Loucy (cell line): ENCODE data around the gene DIPK1A.

Source experiments
- H2AFZ ChIP-seq: fragments of 200-600 bp; sonication (generic); 2 replicates; pipeline ENCODE4 v1.6.0; 2016; ENCODE audit warnings: antibody characterized with exemption, mild to moderate bottlenecking, low read length, moderate library complexity
- H3F3A ChIP-seq: fragments of 200-600 bp; 2 replicates; pipeline ENCODE4 v1.6.0; 2016; ENCODE audit warnings: antibody characterized with exemption, low read depth, mild to moderate bottlenecking
- H3K27me3 ChIP-seq: fragments of 200-600 bp; sonication (generic); 2 replicates; pipeline ENCODE4 v1.6.1; 2014; ENCODE audit warnings: low read length, mild to moderate bottlenecking; ENCODE audit not compliant: insufficient read depth, poor library complexity, severe bottlenecking
- H3K36me3 ChIP-seq: fragments of 200-600 bp; sonication (generic); 2 replicates; pipeline ENCODE4 v1.6.1; 2016; ENCODE audit warnings: low read length; ENCODE audit not compliant: insufficient read depth
- H3K4me1 ChIP-seq: fragments of 200-600 bp; sonication (generic); 2 replicates; pipeline ENCODE4 v1.5.1; 2014; ENCODE audit warnings: low read length, mild to moderate bottlenecking; ENCODE audit not compliant: insufficient read depth, poor library complexity, severe bottlenecking
- H3K4me2 ChIP-seq: fragments of 200-600 bp; sonication (generic); 2 replicates; pipeline ENCODE4 v1.6.0; 2014; ENCODE audit warnings: antibody characterized with exemption, low read length, low read depth, mild to moderate bottlenecking; ENCODE audit not compliant: poor library complexity, severe bottlenecking
- H3K4me3 ChIP-seq: fragments of 200-600 bp; sonication (generic); 2 replicates; pipeline ENCODE4 v1.5.1; 2014; ENCODE audit warnings: low read length, mild to moderate bottlenecking, mixed read lengths; ENCODE audit not compliant: poor library complexity, severe bottlenecking
- H3K79me2 ChIP-seq: fragments of 200-600 bp; sonication (generic); 2 replicates; pipeline ENCODE4 v1.6.1; 2014; ENCODE audit warnings: low read length; ENCODE audit not compliant: insufficient read depth
- H3K9ac ChIP-seq: fragments of 200-600 bp; sonication (generic); 2 replicates; pipeline ENCODE4 v1.6.0; 2014; ENCODE audit warnings: mild to moderate bottlenecking, low read depth, low read length, moderate library complexity; ENCODE audit not compliant: poor library complexity, severe bottlenecking
- H3K9me2 ChIP-seq: fragments of 200-600 bp; sonication (generic); replicated peaks from 2 replicates; pipeline ENCODE4 v1.6.1; 2016; ENCODE audit warnings: low read depth, low read length, mixed read lengths
- H3K9me3 ChIP-seq: fragments of 200-600 bp; sonication (generic); 2 replicates; pipeline ENCODE4 v1.6.1; 2014; ENCODE audit warnings: mild to moderate bottlenecking, antibody characterized with exemption, low read length, low read depth; ENCODE audit not compliant: insufficient read depth
- H4K20me1 ChIP-seq: fragments of 200-600 bp; sonication (generic); 2 replicates; pipeline ENCODE4 v1.6.0; 2014; ENCODE audit warnings: antibody characterized with exemption, low read length, mild to moderate bottlenecking; ENCODE audit not compliant: insufficient read depth, poor library complexity, severe bottlenecking
- EZH2phosphoT487 ChIP-seq: fragments of 200-600 bp; IDR thresholded peaks from 2 replicates; pipeline ENCODE4 v1.6.1; 2018; ENCODE audit warnings: antibody characterized with exemption, mild to moderate bottlenecking, moderate library complexity, borderline replicate concordance
- TF ChIP-seq, protein P1 (sequence below): fragments of 200-600 bp; sonication (generic); conservative IDR thresholded peaks from 2 replicates; pipeline ENCODE4 v1.5.1; 2014; ENCODE audit warnings: mild to moderate bottlenecking, antibody characterized with exemption, low read length

The DIPK1A gene

DNA sequence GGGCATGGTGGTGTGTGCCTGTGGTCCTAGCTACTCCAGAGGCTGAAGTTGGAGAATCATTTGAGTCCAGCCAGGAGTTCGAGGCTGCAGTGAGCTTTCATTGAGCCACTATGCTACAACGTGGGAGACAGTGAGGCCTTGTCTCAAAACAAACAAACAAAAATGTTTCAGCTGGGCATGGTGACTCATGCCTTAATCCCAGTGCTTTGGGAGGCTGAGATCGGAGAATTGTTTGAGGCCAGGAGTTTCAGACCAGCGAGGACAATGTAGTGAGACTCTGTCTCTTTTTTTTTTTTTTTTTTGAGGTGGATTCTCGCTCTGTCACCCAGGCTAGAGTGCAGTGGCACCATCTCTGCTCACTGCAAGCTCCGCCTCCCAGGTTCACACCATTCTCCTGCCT lies 134.5 kb downstream of the DIPK1A start:
- Histone ChIP-seq H3K4me2 (no peak overlapping the region), H3K4me1 (no peaks in the 10 kb centered on the region), H3K4me3 (no peak overlapping the region), H3K27me3 (peaks cover under 1% of the 10 kb centered on the region), H3K9ac (no peak overlapping the region), H3F3A (no peaks in the 10 kb centered on the region), H2AFZ (no peak overlapping the region), H3K9me3 (no peaks in the 10 kb centered on the region), H3K9me2 (no peaks in the 10 kb centered on the region), H3K36me3 (no peaks in the 10 kb centered on the region), H3K79me2 (no peaks in the 10 kb centered on the region), H4K20me1 (no peaks in the 10 kb centered on the region)
- TF ChIP-seq, protein P1, sequence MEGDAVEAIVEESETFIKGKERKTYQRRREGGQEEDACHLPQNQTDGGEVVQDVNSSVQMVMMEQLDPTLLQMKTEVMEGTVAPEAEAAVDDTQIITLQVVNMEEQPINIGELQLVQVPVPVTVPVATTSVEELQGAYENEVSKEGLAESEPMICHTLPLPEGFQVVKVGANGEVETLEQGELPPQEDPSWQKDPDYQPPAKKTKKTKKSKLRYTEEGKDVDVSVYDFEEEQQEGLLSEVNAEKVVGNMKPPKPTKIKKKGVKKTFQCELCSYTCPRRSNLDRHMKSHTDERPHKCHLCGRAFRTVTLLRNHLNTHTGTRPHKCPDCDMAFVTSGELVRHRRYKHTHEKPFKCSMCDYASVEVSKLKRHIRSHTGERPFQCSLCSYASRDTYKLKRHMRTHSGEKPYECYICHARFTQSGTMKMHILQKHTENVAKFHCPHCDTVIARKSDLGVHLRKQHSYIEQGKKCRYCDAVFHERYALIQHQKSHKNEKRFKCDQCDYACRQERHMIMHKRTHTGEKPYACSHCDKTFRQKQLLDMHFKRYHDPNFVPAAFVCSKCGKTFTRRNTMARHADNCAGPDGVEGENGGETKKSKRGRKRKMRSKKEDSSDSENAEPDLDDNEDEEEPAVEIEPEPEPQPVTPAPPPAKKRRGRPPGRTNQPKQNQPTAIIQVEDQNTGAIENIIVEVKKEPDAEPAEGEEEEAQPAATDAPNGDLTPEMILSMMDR, result no peak
- no peak for TF ChIP-seq EZH2phosphoT487

DNA sequence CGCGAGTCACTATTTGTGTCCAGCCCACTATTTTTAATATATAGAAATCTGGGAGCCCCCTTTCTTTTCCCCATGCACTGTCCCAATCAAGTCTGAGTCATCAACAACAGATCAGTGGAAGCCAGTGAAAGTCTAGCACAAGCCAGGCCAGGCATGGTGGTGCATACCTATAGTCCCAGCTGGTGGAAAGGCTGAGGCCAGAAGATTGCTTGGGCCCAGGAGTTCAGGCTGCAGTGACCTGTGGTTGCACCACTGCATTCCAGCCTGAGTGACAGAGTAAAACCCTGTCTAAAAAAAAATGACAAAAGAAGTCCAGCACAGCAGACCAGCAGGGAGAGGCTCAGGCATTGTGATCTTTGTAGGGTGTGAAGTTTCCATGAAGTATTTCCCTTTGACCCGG lies 138.4 kb downstream of the DIPK1A start:
- H4K20me1 ChIP-seq, result no peaks in the 10 kb centered on the region
- H3K79me2 ChIP-seq, result no peaks in the 10 kb centered on the region
- no peak overlapping the region for H2AFZ ChIP-seq
- no peak overlapping the region for H3K4me2 ChIP-seq
- no peaks in the 10 kb centered on the region for H3K9me2 ChIP-seq
- no peaks in the 10 kb centered on the region for H3K27me3 ChIP-seq
- H3K9ac ChIP-seq, result no peak overlapping the region
- no peaks in the 10 kb centered on the region for H3K9me3 ChIP-seq
- no peaks in the 10 kb centered on the region for H3K4me1 ChIP-seq
- no peaks in the 10 kb centered on the region for H3K36me3 ChIP-seq
- no peak for TF ChIP-seq EZH2phosphoT487
- TF ChIP-seq, protein P1, result no peak
- H3K4me3 ChIP-seq, result no peak overlapping the region
- no peaks in the 10 kb centered on the region for H3F3A ChIP-seq

DNA sequence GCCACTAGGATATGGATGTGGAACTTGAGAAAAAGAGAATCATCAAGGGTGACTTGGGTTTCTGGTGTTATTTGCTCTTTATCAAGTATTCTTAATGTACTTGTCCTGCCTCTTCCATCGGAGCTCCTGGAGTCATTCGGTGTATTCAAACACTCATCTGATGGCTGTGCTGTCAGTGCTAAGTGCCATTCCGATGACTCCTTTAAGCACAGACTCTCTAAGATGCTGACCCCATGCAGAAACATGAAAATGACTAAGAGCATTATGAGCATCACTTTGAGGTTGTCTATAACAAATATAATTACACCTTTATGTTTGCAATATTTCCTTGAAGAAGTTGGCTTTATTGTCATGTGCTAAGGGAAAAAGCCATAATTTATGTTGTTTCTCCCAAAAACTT lies 140.7 kb downstream of the DIPK1A start:
- H3F3A ChIP-seq, result no peaks in the 10 kb centered on the region
- H3K36me3 ChIP-seq, result no peaks in the 10 kb centered on the region
- H3K9ac ChIP-seq, result no peak overlapping the region
- H3K4me1 ChIP-seq, result no peaks in the 10 kb centered on the region
- H3K4me3 ChIP-seq, result no peak overlapping the region
- no peaks in the 10 kb centered on the region for H3K9me2 ChIP-seq
- H2AFZ ChIP-seq, result no peak overlapping the region
- no peak overlapping the region for H3K4me2 ChIP-seq
- no peaks in the 10 kb centered on the region for H4K20me1 ChIP-seq
- H3K79me2 ChIP-seq, result no peaks in the 10 kb centered on the region
- H3K9me3 ChIP-seq, result no peaks in the 10 kb centered on the region
- H3K27me3 ChIP-seq, result no peaks in the 10 kb centered on the region
- TF ChIP-seq EZH2phosphoT487, result no peak
- TF ChIP-seq, protein P1, result no peak
